ENCODE data around the gene AURKAIP1.

The AURKAIP1 gene

GRCh38 chr1:1358433-1359271 is 16.4 kb downstream of the AURKAIP1 start, which contains the start of gene MXRA8:
Gene MXRA8 (minus strand): TSS chr1:1358555. CDS start chr1:1358504, 51 bp downstream.
- no peaks in the 10 kb centered on the region for H3K9me3 ChIP-seq (ENCODE audit: control insufficient read depth, low read length)
- H3K23ac ChIP-seq (ENCODE audit: low read length in 2 of 2): peak within 1 kb of the TSS in 1 of 2 experiments; percentile 60
- H3K4me1 ChIP-seq (ENCODE audit: control insufficient read depth, insufficient read depth, low read depth, low read length): peaks cover 69% of the 10 kb centered on the region
- peak within 1 kb of the TSS; percentile 93 to 100 for H3K4ac ChIP-seq (ENCODE audit: low read depth in 1 of 2, low read length in 2 of 2)
- WGBS: 31% methylated on average over 25 of the region's 29 CpGs
- peak within 1 kb of the TSS; percentile 100 for H2BK15ac ChIP-seq (ENCODE audit: low read depth, poor library complexity, severe bottlenecking)
- H3K27ac ChIP-seq (ENCODE audit: low read length, poor library complexity, severe bottlenecking): peak within 1 kb of the TSS; percentile 98
- H3K4me2 ChIP-seq (ENCODE audit: low read length, poor library complexity, severe bottlenecking): peak within 1 kb of the TSS; percentile 72
- H4K91ac ChIP-seq (ENCODE audit: low read length): peak within 1 kb of the TSS; percentile 100
- peak within 1 kb of the TSS; percentile 100 for H2BK120ac ChIP-seq (ENCODE audit: low read depth, low read length)
- peak within 1 kb of the TSS; percentile 99 for H4K8ac ChIP-seq (ENCODE audit: low read length)
- peaks cover 2% of the 10 kb centered on the region for H3K79me1 ChIP-seq (replicated peaks; ENCODE audit: low read length, poor library complexity, severe bottlenecking)
- peak within 1 kb of the TSS; percentile 64 to 93 for H3K4me3 ChIP-seq (ENCODE audit: insufficient read depth in 1 of 2, low read depth in 1 of 2, low read length in 2 of 2)
- H2AK5ac ChIP-seq (ENCODE audit: low read length, severe bottlenecking): peak within 1 kb of the TSS; percentile 98
- peaks cover 11 to 24% of the 10 kb centered on the region in 2 experiments for H3K36me3 ChIP-seq (ENCODE audit: control insufficient read depth in 1 of 2, insufficient read depth in 2 of 2, low read depth in 1 of 2, low read length in 2 of 2)
- DNase-seq: peak; percentile 89
- H2AFZ ChIP-seq (ENCODE audit: low read depth, low read length): no peak within 1 kb of the TSS
- H3K27me3 ChIP-seq (ENCODE audit: control insufficient read depth in 1 of 2, insufficient read depth in 1 of 2, low read length in 2 of 2): no peaks in the 10 kb centered on the region
- H3K14ac ChIP-seq (ENCODE audit: low read length in 2 of 2): peak within 1 kb of the TSS; percentile 80 to 82
- peak within 1 kb of the TSS; percentile 92 to 100 for H2BK12ac ChIP-seq (ENCODE audit: low read length in 2 of 2)
- H2BK5ac ChIP-seq (ENCODE audit: low read depth, low read length, poor library complexity, severe bottlenecking): peak within 1 kb of the TSS; percentile 92
- peak within 1 kb of the TSS; percentile 97 for H3K9ac ChIP-seq (ENCODE audit: low read length)
- peak within 1 kb of the TSS; percentile 99 for H3K18ac ChIP-seq (ENCODE audit: low read depth in 1 of 2, low read length in 2 of 2)

GRCh38 chr1:1357871-1358432 is 17.1 kb downstream of the AURKAIP1 start:
- H3K4ac ChIP-seq (ENCODE audit: low read depth in 1 of 2, low read length in 2 of 2): peak overlapping the region; percentile 7 to 92
- H2BK12ac ChIP-seq (ENCODE audit: low read length in 2 of 2): peak overlapping the region; percentile 27 to 67
- H2AK5ac ChIP-seq (ENCODE audit: low read length, severe bottlenecking): peak overlapping the region; percentile 98
- H2BK120ac ChIP-seq (ENCODE audit: low read depth, low read length): peak overlapping the region; percentile 100
- peak overlapping the region in 1 of 2 experiments; percentile 60 for H3K23ac ChIP-seq (ENCODE audit: low read length in 2 of 2)
- H4K8ac ChIP-seq (ENCODE audit: low read length): peak overlapping the region; percentile 94
- DNase-seq: peak; percentile 67
- H3K18ac ChIP-seq (ENCODE audit: low read depth in 1 of 2, low read length in 2 of 2): peak overlapping the region; percentile 95 to 99
- peaks cover 3% of the 10 kb centered on the region for H3K79me1 ChIP-seq (replicated peaks; ENCODE audit: low read length, poor library complexity, severe bottlenecking)
- peaks cover 18 to 31% of the 10 kb centered on the region in 2 experiments for H3K36me3 ChIP-seq (ENCODE audit: control insufficient read depth in 1 of 2, insufficient read depth in 2 of 2, low read depth in 1 of 2, low read length in 2 of 2)
- H3K9ac ChIP-seq (ENCODE audit: low read length): peak overlapping the region; percentile 97
- H2BK15ac ChIP-seq (ENCODE audit: low read depth, poor library complexity, severe bottlenecking): peak overlapping the region; percentile 93
- peak overlapping the region; percentile 98 for H3K27ac ChIP-seq (ENCODE audit: low read length, poor library complexity, severe bottlenecking)
- peak overlapping the region; percentile 72 for H3K4me2 ChIP-seq (ENCODE audit: low read length, poor library complexity, severe bottlenecking)
- H3K9me3 ChIP-seq (ENCODE audit: control insufficient read depth, low read length): no peaks in the 10 kb centered on the region
- no peaks in the 10 kb centered on the region for H3K27me3 ChIP-seq (ENCODE audit: control insufficient read depth in 1 of 2, insufficient read depth in 1 of 2, low read length in 2 of 2)
- peak overlapping the region; percentile 73 to 80 for H3K14ac ChIP-seq (ENCODE audit: low read length in 2 of 2)
- 37% methylated on average over 17 of the region's 18 CpGs for WGBS
- peak overlapping the region; percentile 64 to 93 for H3K4me3 ChIP-seq (ENCODE audit: insufficient read depth in 1 of 2, low read depth in 1 of 2, low read length in 2 of 2)
- peaks cover 76% of the 10 kb centered on the region for H3K4me1 ChIP-seq (ENCODE audit: control insufficient read depth, insufficient read depth, low read depth, low read length)
- H2BK5ac ChIP-seq (ENCODE audit: low read depth, low read length, poor library complexity, severe bottlenecking): peak overlapping the region; percentile 92
- peak overlapping the region; percentile 87 for H4K91ac ChIP-seq (ENCODE audit: low read length)
- H2AFZ ChIP-seq (ENCODE audit: low read depth, low read length): no peak overlapping the region

- H2BK15ac ChIP-seq (ENCODE audit: low read depth, poor library complexity, severe bottlenecking): no peak overlapping the region
- peak overlapping the region in 1 of 2 experiments; percentile 70 for H3K4ac ChIP-seq (ENCODE audit: low read depth in 1 of 2, low read length in 2 of 2)
- H3K9me3 ChIP-seq (ENCODE audit: control insufficient read depth, low read length): no peaks in the 10 kb centered on the region
- H3K4me1 ChIP-seq (ENCODE audit: control insufficient read depth, insufficient read depth, low read depth, low read length): peaks cover 82% of the 10 kb centered on the region
- H4K91ac ChIP-seq (ENCODE audit: low read length): peak overlapping the region; percentile 45
- 80% methylated on average over 26 of the region's 26 CpGs for WGBS
- H2AFZ ChIP-seq (ENCODE audit: low read depth, low read length): no peak overlapping the region
- H3K4me3 ChIP-seq (ENCODE audit: insufficient read depth in 1 of 2, low read depth in 1 of 2, low read length in 2 of 2): peak overlapping the region; percentile 64 to 93
- H3K23ac ChIP-seq (ENCODE audit: low read length in 2 of 2): peak overlapping the region in 1 of 2 experiments; percentile 50
- peak overlapping the region; percentile 97 for H3K9ac ChIP-seq (ENCODE audit: low read length)
- peak overlapping the region in 1 of 2 experiments; percentile 72 for H2BK12ac ChIP-seq (ENCODE audit: low read length in 2 of 2)
- H3K27me3 ChIP-seq (ENCODE audit: control insufficient read depth in 1 of 2, insufficient read depth in 1 of 2, low read length in 2 of 2): no peaks in the 10 kb centered on the region
- peak; percentile 35 for DNase-seq
- no peak overlapping the region for H2BK120ac ChIP-seq (ENCODE audit: low read depth, low read length)
- H3K79me1 ChIP-seq (replicated peaks; ENCODE audit: low read length, poor library complexity, severe bottlenecking): peaks cover 3% of the 10 kb centered on the region
- no peak overlapping the region for H2BK5ac ChIP-seq (ENCODE audit: low read depth, low read length, poor library complexity, severe bottlenecking)
- peak overlapping the region in 1 of 2 experiments; percentile 61 for H3K18ac ChIP-seq (ENCODE audit: low read depth in 1 of 2, low read length in 2 of 2)
- H3K4me2 ChIP-seq (ENCODE audit: low read length, poor library complexity, severe bottlenecking): peak overlapping the region; percentile 72
- H2AK5ac ChIP-seq (ENCODE audit: low read length, severe bottlenecking): peak overlapping the region; percentile 30
- peak overlapping the region; percentile 98 for H3K27ac ChIP-seq (ENCODE audit: low read length, poor library complexity, severe bottlenecking)
- H3K36me3 ChIP-seq (ENCODE audit: control insufficient read depth in 1 of 2, insufficient read depth in 2 of 2, low read depth in 1 of 2, low read length in 2 of 2): peaks cover 29 to 41% of the 10 kb centered on the region in 2 experiments
- H4K8ac ChIP-seq (ENCODE audit: low read length): no peak overlapping the region
- H3K14ac ChIP-seq (ENCODE audit: low read length in 2 of 2): no peak overlapping the region
Observed at GRCh38 chr1:1356796-1357401, 18.1 kb downstream of the AURKAIP1 start.

All from mesenchymal stem cell (in vitro differentiated cells and primary cell).